Measurements from ENCODE around the gene RESF1.

The RESF1 gene

GRCh38 chr12:31950088-31950487, 9.1 kb upstream of the RESF1 start:
- Histone ChIP-seq H3K36me3 (no peaks in the 10 kb centered on the region), H3K27me3 (ENCODE audit: insufficient read depth, low read depth, severe bottlenecking) (no peaks in the 10 kb centered on the region), H3K9me3 (ENCODE audit: severe bottlenecking) (peaks cover 9% of the 10 kb centered on the region), H3K27ac (no peak overlapping the region), H3K4me3 (ENCODE audit: low read depth, low read length) (no peak overlapping the region)
- no peak for TF ChIP-seq CTCF (IDR thresholded peaks at IDR 0.05; ENCODE audit: low read depth, low read length)
- DNase-seq = no peak

GRCh38 chr12:31950492-31950891, 8.7 kb upstream of the RESF1 start:
- no peak for DNase-seq
- H3K9me3 ChIP-seq (ENCODE audit: severe bottlenecking) = peaks cover 9% of the 10 kb centered on the region
- no peak overlapping the region for H3K27ac ChIP-seq
- H3K4me3 ChIP-seq (ENCODE audit: low read depth, low read length) = no peak overlapping the region
- H3K27me3 ChIP-seq (ENCODE audit: insufficient read depth, low read depth, severe bottlenecking) = no peaks in the 10 kb centered on the region
- no peak for TF ChIP-seq CTCF (IDR thresholded peaks at IDR 0.05; ENCODE audit: low read depth, low read length)
- no peaks in the 10 kb centered on the region for H3K36me3 ChIP-seq

GRCh38 chr12:31951008-31951407, 8.2 kb upstream of the RESF1 start:
- peak; percentile 37 for DNase-seq
- peaks cover 9% of the 10 kb centered on the region for H3K9me3 ChIP-seq (ENCODE audit: severe bottlenecking)
- no peaks in the 10 kb centered on the region for H3K36me3 ChIP-seq
- H3K4me3 ChIP-seq (ENCODE audit: low read depth, low read length) = no peak overlapping the region
- TF ChIP-seq CTCF (IDR thresholded peaks at IDR 0.05; ENCODE audit: low read depth, low read length) = no peak
- no peaks in the 10 kb centered on the region for H3K27me3 ChIP-seq (ENCODE audit: insufficient read depth, low read depth, severe bottlenecking)
- H3K27ac ChIP-seq = no peak overlapping the region

- Histone ChIP-seq H3K27me3 (ENCODE audit: insufficient read depth, low read depth, severe bottlenecking) (no peaks in the 10 kb centered on the region), H3K9me3 (ENCODE audit: severe bottlenecking) (peaks cover 9% of the 10 kb centered on the region), H3K27ac (no peak overlapping the region), H3K4me3 (ENCODE audit: low read depth, low read length) (no peak overlapping the region), H3K36me3 (no peaks in the 10 kb centered on the region)
- no peak for DNase-seq
- TF ChIP-seq CTCF (IDR thresholded peaks at IDR 0.05; ENCODE audit: low read depth, low read length) = no peak
These were observed 7.3 kb upstream of the RESF1 start for GRCh38 chr12:31951939-31952338.

- Histone ChIP-seq H3K27me3 (ENCODE audit: insufficient read depth, low read depth, severe bottlenecking) (no peaks in the 10 kb centered on the region), H3K27ac (no peak overlapping the region), H3K36me3 (no peaks in the 10 kb centered on the region), H3K4me3 (ENCODE audit: low read depth, low read length) (no peak overlapping the region), H3K9me3 (ENCODE audit: severe bottlenecking) (peaks cover 5% of the 10 kb centered on the region)
- DNase-seq = no peak
- TF ChIP-seq CTCF (IDR thresholded peaks at IDR 0.05; ENCODE audit: low read depth, low read length) = no peak
These were observed 6.8 kb upstream of the RESF1 start for GRCh38 chr12:31952418-31952817.

Measured in WERI-Rb-1 (cell line).